HG03521 (cell line): ENCODE measurements around the gene PEX14.

ENCODE experiments used
- ATAC-seq: cut with Tn5 transposase; IDR thresholded peaks from one replicate; pipeline ENCODE4 v1.9.1; 2021; ENCODE audit warnings: mild to moderate bottlenecking, moderate library complexity; ENCODE audit not compliant: unreplicated experiment

PEX14 gene

DNA sequence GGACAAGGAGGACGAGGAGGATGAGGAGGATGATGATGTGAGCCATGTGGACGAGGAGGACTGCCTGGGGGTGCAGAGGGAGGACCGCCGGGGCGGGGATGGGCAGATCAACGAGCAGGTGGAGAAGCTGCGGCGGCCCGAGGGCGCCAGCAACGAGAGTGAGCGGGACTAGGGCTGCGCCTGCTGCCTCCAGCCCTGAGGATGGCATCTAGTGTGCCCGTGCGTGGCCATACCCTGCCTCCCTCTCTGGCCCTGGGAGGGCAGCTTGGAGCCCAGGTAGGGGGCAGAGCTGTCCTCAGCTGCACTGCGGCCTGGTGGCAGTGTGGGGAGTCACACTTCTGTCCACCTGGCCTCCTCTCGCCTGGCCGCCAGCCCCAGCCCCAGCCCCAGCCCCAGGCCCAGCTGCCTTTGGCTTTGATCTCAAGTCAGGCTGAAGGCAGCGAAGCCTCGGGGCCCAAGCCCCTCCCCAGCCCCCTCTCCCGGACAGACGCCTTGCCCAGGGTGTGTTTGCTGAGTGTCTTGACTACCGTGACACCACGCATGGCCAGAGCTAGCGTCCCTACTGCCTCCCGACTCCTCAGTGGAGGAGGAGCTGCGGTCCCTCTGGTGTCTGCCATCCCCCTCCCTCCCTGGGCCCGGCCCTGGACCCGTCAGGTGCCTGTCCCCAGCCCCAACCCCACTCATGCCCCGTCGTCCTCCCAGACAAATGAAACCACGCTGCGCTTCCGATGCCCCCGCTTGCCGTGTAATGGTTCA, 155.2 kb downstream of the PEX14 start:
- no peak for ATAC-seq

DNA sequence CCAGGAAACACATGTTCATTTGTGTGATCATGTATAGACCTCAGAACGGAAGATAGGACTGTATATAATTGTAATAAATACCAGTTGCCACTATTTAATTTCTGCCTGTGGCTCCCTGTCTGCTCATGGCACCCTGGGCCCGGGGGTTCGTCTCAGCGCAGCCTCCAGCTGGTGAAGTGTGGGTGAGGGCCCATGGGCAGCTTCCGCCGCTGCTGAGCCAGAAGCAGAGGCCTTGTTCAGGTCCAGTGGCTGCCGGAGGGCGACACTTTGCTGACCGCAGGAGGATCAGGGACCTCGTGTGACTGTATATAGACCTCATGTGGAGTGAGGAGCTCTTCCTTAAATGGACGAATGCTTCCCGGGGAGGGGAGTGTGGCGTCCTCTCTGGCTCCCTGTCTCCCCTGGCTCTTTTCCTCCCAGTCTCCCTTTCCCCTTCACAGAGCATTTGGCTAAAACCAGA, 155.9 kb downstream of the PEX14 start:
- ATAC-seq: no peak

DNA sequence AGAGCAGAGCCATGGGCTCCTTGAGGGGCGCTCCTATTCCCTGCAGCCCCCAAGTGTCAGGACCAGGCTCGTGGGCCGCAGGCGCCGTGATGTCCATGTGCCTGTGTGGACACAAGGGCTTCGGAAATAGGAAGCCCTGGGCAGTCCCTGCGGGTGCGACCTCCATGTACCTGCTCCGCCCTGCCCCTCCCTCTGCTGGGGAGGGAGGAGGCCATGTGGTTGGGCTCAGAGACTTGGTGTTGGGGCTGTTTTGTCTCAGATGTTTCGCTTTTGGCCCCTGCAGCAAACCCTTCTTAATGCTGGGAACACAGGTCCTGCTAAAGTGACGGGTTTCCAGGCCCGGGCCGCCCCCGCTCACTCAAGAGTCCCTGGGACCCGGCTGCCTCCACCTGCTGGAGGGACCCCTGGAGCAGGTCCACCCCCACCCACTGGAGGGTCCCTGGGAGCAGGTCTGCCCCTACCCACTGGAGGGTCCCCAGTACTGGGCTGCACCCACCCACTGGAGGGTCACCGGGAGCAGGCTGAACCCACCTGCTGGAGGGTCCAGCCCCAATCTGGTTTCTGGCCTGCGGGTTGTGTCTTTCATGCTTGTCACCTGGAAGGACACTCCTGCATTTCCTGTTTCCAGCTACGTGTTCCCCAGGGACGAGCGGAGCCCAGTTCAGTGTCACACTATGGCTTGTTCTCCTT, 156.5 kb downstream of the PEX14 start:
- ATAC-seq: no peak

DNA sequence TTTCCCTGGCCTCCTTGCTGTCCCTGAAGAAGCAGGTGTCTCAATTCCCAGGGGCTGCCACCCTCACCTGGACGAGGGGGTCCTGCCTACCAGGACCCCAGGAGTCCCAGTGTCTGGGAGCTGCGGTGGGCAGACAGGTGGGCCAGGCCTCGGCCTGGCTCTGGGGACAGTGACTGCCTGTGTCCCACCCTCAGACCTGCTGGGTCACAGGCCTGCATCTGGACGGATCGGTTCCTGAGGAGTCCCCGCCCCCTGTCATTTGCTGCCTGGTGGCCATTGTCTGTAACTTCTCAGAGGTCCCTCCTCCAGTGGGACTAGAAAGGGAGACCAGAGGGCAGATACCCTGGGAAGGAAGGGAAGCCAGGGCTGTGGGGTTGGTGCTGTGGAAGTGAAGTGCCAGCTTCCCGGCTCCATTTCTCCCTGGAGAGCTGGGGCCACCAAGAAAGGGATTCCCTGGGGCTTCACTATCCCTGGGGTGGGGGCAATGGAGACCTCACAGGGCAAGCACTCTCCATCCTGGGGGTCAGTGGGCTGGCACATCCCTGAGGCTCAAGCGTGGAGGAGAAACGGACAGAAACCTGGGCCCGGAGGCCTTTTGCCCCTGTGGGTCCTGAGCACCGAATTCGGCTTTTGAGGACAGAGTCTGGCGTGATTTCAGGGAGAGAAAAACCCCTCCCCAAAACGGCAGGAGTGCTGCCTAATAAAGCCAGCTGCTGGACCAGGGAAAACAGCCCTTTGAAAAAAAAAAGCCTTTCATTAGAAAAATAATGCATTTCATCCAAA, 157.3 kb downstream of the PEX14 start:
- ATAC-seq: no peak

DNA sequence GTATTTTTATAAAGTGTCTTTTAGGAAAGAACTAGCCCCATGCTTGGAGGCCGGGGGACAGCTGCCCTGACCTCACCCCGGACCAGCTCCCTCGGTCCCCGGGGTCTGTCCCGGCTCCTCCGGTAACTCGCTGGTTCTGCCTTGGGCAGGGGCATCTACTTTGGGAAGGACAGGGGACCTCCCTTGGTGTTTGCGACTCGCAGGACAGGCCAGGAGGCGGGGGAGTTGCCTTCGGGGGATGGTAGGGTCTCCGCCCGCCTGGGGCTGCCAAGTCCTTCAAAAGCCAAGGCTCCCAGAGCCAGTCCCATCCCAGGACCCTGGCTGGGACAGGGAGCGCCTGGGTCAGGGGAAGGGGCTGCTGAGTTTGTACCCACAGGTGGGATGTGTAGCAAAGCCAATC, 157.9 kb downstream of the PEX14 start:
- ATAC-seq: no peak

DNA sequence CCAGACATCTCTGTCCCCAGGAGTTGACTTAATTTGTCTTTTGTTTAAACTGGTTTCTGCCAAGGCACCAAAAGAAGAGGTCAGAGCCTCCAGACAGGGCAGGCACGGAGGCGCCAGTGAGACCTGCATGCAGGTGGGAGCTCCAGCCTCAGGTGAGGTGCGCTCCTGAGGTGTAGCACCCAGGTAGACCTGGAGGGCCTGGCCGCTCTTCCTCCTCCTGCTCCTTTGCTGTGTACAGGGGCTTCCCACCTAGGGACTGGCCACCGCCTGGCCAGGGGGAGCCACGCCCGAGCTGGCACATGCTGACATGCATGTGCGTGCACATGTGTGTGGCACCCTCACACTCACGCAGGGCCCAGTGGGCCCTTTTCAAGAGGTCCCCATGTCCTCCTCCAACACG, 158.7 kb downstream of the PEX14 start:
- no peak for ATAC-seq

DNA sequence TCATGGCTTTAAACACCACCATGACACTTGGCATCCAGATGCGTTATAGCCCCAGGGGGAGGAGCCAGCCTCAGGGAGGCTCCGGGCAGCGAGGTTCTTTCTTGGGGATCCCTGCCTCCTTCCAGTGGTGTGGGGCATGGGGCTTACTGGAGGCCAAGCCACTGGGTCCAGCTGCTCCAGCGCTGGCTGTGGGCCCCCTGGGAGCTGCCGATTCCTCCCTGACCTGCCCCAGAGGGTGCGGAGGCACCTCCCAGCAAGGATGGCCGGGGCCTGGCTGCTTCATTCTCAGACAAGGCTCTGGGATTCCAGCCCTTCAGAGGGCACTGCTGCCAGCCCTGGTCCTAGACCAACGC, 159.3 kb downstream of the PEX14 start:
- no peak for ATAC-seq

DNA sequence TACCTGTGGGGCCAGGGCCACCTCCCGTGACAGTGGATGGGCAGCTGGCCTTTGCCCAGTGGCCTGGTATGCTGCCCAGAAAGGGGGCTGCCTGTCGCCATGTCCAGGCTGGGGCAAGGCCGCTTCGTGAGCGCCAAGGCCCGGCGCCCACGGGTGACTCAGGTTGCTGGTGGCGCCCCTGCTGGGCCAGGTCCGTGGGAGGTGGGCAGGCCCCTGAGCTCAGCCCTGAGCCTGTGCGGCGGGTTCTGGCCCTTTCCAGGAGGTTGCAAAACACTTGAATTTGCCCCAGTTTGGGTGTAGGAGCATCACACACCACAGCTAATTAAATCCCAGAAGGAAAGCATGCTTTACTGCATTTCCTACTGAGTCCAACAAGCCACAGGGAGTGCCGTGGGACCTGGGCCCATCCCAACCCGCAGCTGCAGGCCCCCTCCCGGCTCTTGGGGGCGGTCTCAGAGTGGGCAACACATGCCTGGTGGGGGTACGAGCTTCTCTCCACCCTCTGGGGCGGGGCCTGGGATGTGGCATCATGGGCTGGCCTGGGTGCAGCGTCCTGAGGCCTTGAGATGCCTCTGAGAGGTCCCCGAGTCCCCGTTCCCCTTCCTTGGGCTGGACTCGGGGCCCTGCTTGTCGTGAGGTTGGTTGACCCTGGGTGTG, 159.8 kb downstream of the PEX14 start:
- ATAC-seq: no peak

DNA sequence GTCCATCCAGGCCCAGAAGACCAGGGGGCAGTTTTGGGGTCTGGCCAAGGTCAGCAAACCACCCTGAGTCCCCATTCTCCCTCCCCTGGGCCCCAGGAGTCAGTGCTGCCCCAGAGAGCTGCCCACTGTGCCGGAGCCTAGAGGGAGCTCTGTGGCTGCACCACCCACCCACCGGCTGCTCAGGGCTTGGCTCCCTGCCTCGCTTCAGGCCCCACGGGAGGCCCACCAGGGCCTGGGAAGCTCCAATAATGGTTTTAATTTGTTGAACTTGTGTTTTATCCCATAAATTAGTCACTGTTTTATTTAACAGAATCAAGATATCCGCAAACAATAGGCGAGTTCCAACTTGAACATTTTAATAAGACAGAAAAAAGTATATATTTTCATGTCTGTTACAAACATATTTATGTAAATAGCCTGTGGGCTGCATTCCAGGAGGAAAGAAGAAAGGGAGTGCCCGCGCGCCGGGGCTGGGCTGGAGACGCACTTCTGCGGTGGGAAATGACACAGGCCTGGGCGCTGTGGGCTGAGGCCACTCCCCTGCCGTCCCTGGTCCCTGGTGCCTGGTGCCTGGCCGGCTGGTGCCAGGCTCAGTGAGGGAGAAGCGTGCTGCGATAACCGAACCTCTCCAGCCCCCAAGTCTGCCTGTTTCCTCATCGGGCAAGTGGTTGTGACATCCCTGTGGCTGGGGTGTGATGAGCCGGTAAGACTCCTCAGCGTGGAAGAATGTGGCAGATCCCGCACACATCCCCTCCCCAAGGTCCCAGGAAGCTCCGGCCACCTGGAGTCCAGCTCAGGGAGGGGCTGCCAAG, 160.5 kb downstream of the PEX14 start:
- ATAC-seq: no peak

DNA sequence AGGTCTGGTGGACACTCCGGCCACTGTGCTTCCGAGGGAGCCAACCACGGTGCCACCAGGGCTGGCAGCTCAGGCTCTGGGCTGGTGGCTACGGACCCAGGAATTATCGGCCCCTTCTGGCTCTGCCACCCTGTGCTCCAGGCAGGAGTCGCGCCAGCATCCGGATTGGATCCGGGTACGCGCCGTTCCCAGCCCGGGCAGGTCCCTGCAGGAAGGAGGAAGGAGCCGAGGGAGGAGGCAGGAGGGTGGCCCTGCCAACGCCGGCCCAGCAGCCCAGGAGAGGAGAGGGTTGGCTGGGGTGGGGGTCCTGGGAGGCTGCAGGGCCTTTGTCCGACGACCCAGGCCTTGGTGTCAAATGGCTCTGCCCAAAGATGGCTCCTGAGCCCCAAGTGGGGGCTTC, 161.2 kb downstream of the PEX14 start:
- no peak for ATAC-seq

DNA sequence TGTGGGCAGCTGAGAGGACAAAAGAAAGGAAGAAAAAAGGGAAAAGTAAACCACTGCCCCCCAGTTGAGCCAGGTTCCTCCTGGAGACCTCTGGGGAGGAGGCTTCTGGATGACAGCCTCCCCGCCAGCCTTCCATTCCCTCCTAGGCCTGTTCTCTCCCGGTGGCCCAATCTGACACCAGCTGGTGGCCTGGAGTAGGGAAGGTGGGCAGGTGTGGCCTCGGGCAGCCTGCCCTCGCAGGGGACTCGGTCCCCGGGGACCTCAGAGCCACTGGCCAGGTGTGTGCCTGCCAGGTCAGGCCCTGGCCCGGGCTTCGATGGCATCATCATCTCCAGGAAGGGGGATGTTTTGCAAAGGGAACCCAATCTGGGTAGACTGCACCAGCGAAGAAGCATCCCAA, 162.7 kb downstream of the PEX14 start:
- ATAC-seq: no peak

DNA sequence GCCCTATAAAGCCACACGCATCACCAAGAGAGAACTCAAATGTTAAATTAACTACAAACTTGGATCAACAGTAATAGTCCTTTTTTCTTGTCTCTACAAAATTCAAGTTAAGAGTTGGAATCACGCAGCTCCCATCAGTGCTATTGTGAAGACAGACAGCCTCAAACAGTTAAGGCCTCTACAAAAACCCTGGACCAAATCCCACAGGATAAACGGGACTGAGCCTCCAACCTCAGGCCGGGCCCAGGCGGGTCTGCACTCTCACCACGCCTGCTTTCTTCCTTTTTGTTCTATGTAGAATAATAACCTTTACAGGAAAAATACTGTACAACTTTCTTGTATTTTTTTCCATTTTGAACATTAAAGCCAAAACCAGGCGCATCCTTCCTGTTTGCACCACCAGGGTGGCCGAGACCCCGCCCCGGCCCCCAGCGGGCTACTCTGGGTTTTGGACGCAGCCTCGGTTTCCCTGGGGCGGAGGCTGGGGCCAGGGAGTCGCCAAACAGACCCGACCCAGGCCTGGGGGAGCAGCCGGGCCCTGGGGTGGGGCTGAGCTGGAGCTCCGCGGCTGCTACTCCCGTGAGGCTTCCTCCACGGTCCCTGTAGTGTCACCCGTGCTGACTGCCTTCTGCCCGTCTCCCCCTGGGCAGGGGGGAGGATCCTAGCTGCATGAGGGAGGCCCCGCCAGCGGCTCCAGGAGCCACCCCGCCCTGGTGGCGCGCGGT, 163.2 kb downstream of the PEX14 start:
- no peak for ATAC-seq

DNA sequence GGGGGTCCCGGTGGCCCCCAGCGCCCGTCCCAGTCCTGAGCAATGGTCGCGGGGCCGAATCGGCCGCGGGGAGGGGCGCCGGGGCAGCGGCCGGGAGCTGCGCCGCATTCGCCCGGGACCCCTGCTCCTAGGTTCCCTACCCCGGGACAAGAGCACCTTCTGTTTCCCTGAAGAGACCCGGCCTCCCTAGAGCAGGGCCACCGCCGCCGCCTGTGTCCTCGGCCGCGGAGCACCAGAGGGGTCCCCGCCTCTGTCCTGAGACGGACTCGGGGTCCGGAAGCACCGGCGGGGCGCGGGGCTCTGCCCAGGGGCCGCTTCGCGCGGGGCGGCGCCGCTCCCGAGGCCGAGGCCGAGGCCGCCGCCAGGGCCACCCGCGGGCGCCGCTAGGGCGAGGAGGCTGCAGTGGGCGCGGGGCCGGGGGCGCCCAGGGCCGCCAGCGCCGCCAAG, 163.8 kb downstream of the PEX14 start:
- no peak for ATAC-seq

DNA sequence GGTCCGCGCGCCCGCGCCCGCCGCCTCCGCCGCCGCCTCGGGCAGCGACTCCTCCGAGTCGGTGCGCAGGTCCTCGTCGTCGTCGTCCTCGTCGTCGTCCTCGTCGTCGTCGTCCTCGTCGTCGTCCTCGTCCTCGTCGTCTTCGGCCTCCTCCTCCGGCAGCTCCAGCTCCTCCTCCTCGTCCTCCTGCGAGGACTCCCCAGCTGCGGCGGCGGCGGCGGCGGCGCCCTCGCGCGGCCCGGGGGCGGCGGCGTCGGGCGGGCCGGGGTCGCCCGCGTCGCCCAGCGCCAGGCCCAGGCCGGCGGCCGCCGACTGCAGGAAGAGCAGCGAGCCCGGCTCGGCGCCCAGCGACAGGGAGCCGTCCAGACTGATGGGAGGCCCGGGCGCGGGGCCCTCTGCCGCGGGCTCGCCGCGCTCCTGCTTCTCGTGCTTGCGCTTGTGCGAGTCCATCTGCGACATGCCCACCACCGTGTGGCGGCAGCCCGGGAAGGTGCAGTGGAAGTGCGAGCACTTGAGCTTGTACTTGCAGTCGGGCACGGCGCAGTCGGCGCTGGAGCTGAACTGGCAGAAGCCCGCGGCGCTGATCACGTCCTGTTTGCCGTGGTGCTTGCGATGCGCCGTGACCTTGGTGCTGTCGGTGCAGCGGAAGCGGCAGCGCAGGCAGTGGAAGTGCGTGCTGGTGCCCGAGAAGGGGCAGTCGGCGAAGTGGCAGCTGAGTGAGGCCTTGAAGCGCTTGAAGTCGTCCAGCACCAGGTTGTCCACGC, 164.4 kb downstream of the PEX14 start:
- ATAC-seq: no peak

DNA sequence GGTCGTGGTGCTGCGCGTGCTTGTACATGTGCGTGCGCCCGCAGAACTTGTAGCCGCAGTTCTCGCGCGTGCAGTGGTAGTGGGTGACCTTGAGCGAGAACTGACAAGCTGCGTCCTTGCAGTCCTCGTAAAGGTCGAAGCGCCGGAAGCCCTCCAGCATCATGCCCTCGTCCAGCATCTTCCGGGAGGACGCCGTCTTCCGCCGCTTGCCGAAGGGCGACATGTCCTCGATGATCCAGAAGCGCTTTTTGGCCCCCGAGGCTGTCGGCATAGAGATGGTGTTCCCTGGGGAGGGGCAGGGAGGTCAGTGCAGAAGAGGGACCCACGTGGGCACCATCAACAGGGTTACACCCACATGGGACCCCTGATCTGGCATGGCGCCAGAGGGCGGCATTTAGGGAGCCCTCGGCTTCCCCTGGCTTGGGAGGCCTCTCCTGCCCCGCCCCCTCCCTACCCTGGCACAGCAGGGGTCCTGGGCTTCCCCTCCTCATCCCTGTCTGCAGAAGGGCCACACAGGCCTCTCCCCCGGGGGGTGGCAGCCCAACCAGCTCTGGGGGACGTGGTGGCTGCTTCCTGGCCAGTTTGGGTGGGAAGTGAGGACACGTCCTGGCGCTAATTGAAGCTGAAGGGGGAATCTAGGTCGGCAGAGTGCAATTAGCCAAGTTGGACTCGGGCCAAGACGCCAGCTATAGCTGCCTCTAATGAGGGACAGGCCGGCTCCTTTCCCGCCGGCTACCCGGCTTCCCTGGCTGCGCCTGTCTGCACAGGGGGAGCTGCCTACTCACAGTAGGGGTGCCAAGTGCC, 165.2 kb downstream of the PEX14 start:
- no peak for ATAC-seq

DNA sequence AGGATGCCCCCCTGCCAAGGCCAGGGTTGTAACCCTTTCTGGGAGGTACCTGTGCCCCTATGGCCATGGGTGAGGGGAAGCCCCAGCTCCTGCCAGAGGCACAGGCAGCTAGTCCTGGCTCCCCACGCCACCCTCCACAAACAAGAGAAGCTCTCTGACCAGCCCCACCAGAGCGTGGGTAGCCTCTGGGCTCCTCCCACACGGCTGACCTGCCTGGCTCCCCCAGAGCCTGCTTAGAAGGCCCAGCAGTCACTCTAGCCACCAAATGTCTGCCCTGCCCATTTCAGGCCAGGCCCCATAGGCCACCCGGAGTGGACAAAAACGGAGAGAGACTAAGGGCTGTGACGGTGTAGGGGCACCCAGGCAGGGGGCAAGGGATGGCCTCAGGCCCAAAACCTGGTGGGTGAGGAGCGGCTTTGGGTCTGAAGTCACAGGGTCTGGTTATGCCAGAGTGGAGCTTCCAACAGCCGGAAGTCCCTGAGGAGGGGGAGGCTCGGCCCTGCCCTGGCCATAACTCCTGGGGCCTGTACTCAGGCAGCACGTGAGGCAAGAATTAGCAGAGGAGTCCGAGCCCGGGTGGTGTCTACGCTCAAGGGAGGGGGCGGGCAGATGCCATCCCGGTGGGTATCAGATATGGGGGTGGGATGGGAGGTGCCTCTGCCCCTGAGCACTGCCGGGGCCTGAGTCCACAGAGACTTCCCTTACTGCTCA, 166.2 kb downstream of the PEX14 start:
- no peak for ATAC-seq

DNA sequence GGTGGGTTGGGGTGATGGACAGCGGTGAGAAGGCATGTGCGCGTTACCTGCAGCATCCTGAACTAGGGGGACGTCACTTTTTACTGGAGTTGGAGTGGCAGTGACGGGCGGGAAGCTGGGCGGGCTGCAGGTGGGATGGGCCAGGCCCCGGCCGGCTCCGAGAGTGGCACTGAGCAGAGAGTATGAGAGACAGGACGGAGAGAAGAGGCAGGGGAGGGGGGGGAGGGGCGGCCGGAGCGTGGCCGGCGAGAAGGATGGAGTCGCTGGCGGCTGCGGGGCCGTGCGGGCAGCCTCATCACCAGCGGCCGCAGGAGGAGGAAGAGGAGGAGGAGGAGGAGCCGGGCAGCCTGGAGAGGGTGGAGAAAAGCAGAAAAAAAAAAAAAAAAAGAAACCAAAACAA, 167.2 kb downstream of the PEX14 start:
- no peak for ATAC-seq
